Thymus (tissue), 11 donors: Measurements from ENCODE around the gene MADCAM1. TPM values are rescaled to one million over a fixed set of nuclear protein-coding genes. Genes with fewer than 3 reads are reported as not detected.

ENCODE experiments used
- DNase-seq, 9 donors: peaks; one replicate each; pipeline ENCODE4 v3.0.0-alpha.2; 2013; ENCODE audit warnings: low spot score in 9 of 9, low read depth in 6 of 9, missing footprints in 1 of 9
- H3K27ac ChIP-seq, 2 donors: one replicate each; pipeline ENCODE4 v1.5.1; 2013; ENCODE audit warnings: control low read depth in 1 of 2, low read depth in 1 of 2, low read length in 1 of 2, mild to moderate bottlenecking in 1 of 2, moderate library complexity in 1 of 2
- H3K27me3 ChIP-seq, 2 donors: one replicate each; pipeline ENCODE4 v1.5.1; 2013; ENCODE audit warnings: low read length in 1 of 2; ENCODE audit not compliant: control insufficient read depth in 2 of 2, insufficient read depth in 1 of 2
- H3K36me3 ChIP-seq, 2 donors: one replicate each; pipeline ENCODE4 v1.5.1; 2013; ENCODE audit warnings: low read length in 1 of 2, mild to moderate bottlenecking in 1 of 2, moderate library complexity in 1 of 2; ENCODE audit not compliant: control insufficient read depth in 2 of 2, insufficient read depth in 2 of 2
- H3K4me1 ChIP-seq, 2 donors: one replicate each; pipeline ENCODE4 v1.5.1; 2013; ENCODE audit warnings: low read length in 2 of 2; ENCODE audit not compliant: control insufficient read depth in 2 of 2, insufficient read depth in 2 of 2
- H3K4me3 ChIP-seq, 2 donors: one replicate each; pipeline ENCODE4 v1.5.1; 2013; ENCODE audit warnings: low read length in 2 of 2, control low read depth in 1 of 2, mild to moderate bottlenecking in 1 of 2
- H3K9me3 ChIP-seq, 2 donors: one replicate each; pipeline ENCODE4 v1.5.1; 2013; ENCODE audit warnings: low read length in 1 of 2, mild to moderate bottlenecking in 1 of 2; ENCODE audit not compliant: control insufficient read depth in 2 of 2, insufficient read depth in 1 of 2
- WGBS: extraction: QIAGEN DNeasy Blood & Tissue Kit; methylation state at CpG from one replicate; pipeline ENCODE4 v1.1.7; 2013; 5-methylcytosine and 5-hydroxymethylcytosine counted together
- polyA plus RNA-seq: library from polyadenylated mRNA; stranded (reverse); fragments of 200-250 nt; gene quantifications from one replicate; pipeline ENCODE4 v1.2.3, GENCODE V29; 2013
- total RNA-seq: library from RNA; stranded (reverse); fragments of 120-200 nt; gene quantifications from one replicate; pipeline ENCODE4 v1.2.4, GENCODE V29; 2013
- donor health status: healthy.

Gene MADCAM1
- total and polyA plus RNA-seq, 2 donors: 0.27 to 1.4 TPM

DNA sequence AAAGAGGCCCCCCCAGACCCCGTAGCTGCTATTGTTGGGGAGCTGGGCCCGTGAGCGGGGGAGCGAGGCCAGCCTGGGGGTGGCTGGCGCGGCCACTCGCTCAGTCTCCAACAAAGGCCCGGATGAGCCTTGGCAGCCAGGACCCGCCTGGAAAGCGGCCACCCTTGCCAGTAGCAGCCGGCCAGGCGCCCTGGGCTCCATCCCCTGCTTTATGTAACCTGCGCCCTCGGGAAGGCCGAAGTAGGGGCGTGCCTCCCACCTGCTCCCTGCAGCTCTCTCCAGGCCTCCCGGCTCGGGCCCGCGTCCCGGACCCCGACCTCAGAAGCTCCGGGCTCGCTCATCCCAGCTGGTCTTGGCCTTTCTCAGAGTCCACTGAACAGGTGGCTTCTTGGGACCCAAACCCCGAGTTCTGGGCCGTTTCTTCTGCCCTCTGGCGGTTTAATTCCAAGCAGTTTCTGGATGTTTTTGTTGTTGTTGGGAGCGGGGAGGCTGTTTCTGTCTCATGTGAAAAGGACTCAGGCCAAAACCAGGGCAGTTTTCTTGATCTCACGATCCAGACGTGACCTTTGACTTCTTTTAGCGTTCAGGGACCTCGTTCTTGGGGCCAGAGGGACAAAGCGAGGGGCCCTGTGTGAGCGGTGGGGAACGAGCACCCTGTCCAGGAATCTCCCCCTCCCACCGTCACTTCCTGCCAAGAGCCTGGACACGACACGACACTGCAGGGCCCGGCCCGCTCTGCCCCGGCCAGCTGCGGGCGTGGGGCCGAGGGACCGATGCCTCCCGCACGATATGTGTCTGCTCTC, 36.5 kb downstream of the MADCAM1 start:
- DNase-seq: peak in 1 of 9 donors; percentile 69

DNA sequence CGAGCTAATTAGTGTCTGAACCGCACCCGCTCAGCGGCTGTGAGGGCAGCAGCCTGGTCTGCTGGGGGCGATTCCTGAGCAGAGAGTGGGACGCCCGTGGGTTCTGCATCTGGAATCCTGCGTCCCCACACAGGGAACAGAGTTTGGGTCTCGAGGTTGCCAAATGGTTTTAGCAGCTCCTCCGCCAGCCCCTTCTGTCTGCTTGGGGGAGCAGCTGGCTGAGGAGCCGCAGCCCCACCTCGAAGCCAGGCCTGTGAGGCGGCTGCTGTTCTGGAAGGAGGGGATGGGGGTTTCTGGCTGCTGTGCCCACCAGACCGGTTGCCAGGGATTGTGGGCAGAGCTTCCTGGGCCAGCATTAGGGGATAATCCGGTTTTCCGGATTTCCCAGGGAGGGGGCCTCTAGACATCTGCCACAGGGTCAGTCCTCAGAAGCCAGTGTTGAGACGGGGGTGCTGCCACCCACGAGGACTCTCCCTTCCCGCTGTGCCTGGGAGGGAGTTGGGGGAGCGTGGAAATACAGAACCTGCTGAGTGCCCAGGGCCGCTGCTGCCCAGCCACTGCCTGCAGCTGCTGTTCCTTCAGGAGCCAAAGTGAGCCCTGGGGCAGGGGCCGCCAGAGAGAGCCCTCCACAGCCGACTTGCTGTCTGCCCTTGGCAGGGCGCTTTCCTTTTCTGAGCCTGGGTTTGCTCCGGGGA, 37.2 kb downstream of the MADCAM1 start:
- H3K36me3 ChIP-seq: peaks cover 14 to 27% of the 10 kb centered on the region in 2 donors
- peaks cover 4 to 6% of the 10 kb centered on the region in 2 donors for H3K27me3 ChIP-seq

More for the DNA sequence above, 36.5 kb downstream of the MADCAM1 start:
- Histone ChIP-seq H3K4me3 (peak overlapping the region; percentile 84 to 87), H3K27ac (peak overlapping the region; percentile 61 to 63), H3K9me3 (no peaks in the 10 kb centered on the region), H3K4me1 (peaks cover 14 to 20% of the 10 kb centered on the region in 2 donors), H3K36me3 (peaks cover 11 to 19% of the 10 kb centered on the region in 2 donors), H3K27me3 (peaks cover 5 to 6% of the 10 kb centered on the region in 2 donors)
- WGBS: 3% methylated on average over 47 of the region's 47 CpGs

DNA sequence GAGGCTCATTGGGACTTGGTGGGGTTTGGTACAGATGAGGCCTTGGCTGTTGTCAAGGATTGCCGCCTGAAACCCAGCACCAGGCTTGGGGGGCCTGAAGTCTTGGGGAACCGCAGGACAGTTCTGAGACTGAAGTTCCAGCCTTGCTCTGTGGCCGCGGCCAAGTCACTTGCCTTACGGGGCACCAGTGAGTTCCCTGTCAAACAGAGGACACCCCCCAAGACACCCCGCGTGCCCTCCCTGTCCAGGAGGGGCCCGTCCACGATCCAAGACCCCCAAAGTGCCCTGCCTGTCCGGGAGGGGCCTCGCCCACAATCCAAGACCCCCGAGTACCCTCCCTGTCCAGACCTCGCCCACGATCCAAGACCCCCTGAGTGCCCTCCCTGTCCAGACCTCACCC, 37.8 kb downstream of the MADCAM1 start:
- Histone ChIP-seq H3K36me3 (peaks cover 18 to 32% of the 10 kb centered on the region in 2 donors), H3K27me3 (peaks cover 0 to 5% of the 10 kb centered on the region in 2 donors), H3K4me3 (no peak overlapping the region), H3K4me1 (peaks cover 14 to 20% of the 10 kb centered on the region in 2 donors), H3K27ac (no peak overlapping the region), H3K9me3 (no peaks in the 10 kb centered on the region)
- WGBS: 93% methylated on average over 14 of the region's 14 CpGs
- no peak for DNase-seq

More for the DNA sequence above, 37.2 kb downstream of the MADCAM1 start:
- Histone ChIP-seq H3K4me3 (peak overlapping the region; percentile 84 to 87), H3K4me1 (peaks cover 14 to 20% of the 10 kb centered on the region in 2 donors), H3K27ac (peak overlapping the region; percentile 61 to 63), H3K9me3 (no peaks in the 10 kb centered on the region)
- no peak for DNase-seq
- WGBS: 69% methylated on average over 25 of the region's 25 CpGs

DNA sequence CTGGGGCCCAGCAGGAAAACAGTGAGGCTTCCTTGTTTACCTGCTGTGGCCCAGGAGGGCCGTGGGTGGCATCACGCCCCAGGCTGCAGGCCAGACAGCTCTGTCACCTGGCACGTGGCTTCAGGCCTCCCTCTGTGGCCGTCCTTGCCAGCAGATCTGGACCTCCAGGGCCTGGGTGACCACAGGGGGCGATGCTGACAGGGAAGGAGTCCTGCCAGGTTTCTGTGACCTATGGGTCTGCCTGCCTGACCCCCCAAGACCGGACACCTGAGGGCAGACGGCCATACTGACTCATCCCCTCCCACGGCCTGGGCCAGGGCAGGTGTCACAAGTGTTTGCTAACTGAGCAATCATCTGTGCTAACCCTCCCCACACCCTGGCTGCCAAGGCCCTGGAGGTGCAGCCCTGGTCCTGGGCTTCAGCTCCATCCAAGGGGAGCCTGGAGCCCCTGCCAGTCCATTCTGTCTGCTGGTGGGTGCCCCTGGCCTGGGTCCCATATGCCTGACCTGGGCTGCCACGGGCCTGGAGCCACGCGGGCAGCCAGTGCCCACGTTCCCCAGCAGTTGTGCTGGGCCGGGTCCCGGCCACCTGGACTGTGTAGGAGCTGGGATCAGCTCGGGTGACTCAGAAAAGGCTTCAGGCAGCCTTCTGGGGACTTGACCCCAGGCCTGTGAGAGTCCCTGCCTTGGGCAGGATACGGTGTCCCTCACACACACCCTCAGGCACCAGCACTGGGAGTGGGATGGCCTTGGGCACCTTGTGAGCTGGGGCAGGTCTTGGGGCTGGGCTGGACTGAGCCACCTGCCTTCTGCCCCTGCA, 38.9 kb downstream of the MADCAM1 start:
- WGBS: 94% methylated on average over 16 of the region's 16 CpGs

DNA sequence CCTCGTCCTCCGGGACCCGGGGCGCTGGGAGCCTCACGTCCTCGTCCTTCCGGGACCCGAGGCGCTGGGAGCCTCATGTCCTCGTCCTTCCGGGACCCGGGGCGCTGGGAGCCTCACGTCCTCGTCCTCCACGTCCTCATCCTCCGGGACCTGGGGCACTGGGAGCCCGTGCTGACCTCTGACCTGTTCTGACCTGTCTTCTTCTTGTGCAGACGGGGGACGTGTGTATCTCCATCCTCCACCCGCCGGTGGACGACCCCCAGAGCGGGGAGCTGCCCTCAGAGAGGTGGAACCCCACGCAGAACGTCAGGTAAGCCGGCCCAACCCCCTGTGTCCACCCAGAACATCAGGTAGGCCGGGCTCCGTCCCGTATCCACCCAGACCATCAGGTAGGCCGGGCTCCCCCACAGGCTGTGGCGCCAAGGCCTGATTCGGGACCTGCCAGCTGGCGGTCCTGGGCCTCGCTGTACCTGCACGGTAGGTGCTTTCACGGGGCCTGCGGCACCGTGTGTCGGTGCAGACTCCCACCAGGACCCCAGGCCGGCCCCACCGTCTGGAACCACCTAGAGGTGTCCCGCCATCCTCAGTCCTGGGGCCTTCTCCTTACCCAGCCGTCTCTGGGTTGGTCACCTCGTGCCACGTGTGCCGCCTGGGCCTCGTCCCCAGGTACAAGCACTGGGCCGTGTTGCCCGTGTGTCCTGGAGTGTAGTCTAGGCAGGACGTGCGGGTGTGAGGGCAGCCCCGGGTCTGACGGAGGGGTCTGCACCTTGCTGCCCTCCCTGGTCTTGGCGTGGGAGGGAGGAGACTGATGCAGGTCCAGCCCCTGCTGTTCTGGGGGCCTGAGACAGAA, 40.0 kb downstream of the MADCAM1 start:
- Histone ChIP-seq H3K4me1 (peaks cover 9 to 15% of the 10 kb centered on the region in 2 donors), H3K27ac (no peak overlapping the region), H3K9me3 (no peaks in the 10 kb centered on the region), H3K36me3 (peaks cover 30 to 42% of the 10 kb centered on the region in 2 donors), H3K4me3 (no peak overlapping the region), H3K27me3 (peaks cover 0 to 5% of the 10 kb centered on the region in 2 donors)
- 93% methylated on average over 55 of the region's 55 CpGs for WGBS
- DNase-seq: no peak

More for the DNA sequence above, 38.9 kb downstream of the MADCAM1 start:
- Histone ChIP-seq H3K27me3 (peaks cover 0 to 5% of the 10 kb centered on the region in 2 donors), H3K36me3 (peaks cover 24 to 37% of the 10 kb centered on the region in 2 donors), H3K4me3 (no peak overlapping the region), H3K27ac (no peak overlapping the region), H3K9me3 (no peaks in the 10 kb centered on the region), H3K4me1 (peaks cover 14 to 20% of the 10 kb centered on the region in 2 donors)
- DNase-seq: no peak

DNA sequence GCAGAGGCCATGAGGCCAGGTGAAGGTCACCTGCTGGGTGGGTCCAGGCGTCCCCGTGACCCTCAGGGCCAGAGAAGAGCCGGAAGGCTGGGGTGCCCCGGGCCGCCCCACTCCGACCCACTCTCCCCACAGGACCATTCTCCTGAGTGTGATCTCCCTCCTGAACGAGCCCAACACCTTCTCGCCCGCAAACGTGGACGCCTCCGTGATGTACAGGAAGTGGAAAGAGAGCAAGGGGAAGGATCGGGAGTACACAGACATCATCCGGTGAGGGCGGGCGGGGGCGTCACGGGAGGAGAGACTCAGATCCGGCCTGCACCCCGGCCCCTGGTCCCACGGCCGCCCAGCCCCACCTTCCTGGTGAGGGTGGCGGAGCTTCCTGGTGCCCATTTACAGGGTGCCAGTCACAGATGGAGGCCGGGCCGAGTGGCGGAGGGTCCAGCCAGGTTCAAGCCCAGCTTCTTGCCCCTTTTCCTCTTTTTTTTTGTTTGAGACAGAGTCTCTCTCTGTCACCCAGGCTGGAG, 40.7 kb downstream of the MADCAM1 start:
- Histone ChIP-seq H3K27ac (no peak overlapping the region), H3K4me1 (peaks cover 9 to 15% of the 10 kb centered on the region in 2 donors), H3K27me3 (peaks cover 0 to 5% of the 10 kb centered on the region in 2 donors), H3K4me3 (no peak overlapping the region), H3K36me3 (peaks cover 36 to 49% of the 10 kb centered on the region in 2 donors), H3K9me3 (no peaks in the 10 kb centered on the region)
- WGBS: 98% methylated on average over 26 of the region's 26 CpGs
- DNase-seq: no peak

DNA sequence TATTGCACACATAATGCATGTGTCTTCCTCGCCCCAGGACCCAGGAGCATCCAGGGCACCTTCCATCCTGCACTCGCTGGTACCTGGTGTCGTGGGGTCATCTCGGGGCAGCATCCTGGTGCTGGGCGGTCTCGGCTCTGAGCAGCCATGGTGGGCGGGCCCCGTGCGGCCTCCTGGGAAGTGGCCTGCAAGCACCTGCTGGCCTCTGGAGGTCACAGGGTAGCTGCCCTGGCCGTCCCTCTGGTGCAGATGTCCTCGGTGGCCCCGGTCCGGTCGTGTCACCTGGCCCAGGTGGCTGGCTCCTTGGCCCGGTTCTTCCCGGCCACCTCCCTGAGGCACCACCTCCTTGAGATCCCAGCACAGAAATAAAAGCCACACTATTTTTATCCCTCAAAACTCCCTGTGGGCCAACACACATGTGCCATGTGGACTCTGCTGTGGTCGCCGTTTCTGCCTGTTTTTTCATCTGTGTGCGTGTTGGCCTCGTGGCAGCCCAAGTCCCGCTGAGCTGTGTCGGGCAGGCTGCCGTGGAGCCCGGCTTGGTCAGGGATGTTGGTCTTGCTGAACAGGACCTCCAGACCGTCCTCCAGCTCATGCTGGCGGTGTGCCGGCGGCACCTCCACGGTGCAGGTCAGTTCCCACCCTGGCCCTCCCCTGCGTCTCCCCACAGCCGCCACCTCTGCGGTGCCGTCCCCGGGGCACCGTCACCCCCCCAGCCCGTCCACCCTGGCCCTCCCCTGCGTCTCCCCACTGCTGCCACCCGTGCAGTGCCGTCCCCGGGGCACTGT, 42.5 kb downstream of the MADCAM1 start:
- no peak for DNase-seq
- Histone ChIP-seq H3K9me3 (no peaks in the 10 kb centered on the region), H3K27me3 (no peaks in the 10 kb centered on the region), H3K27ac (no peak overlapping the region), H3K4me1 (peaks cover 1 to 9% of the 10 kb centered on the region in 2 donors), H3K4me3 (no peak overlapping the region), H3K36me3 (peaks cover 39 to 56% of the 10 kb centered on the region in 2 donors)
- 97% methylated on average over 40 of the region's 40 CpGs for WGBS
